ENCODE measurements around the gene C1QTNF8.

The C1QTNF8 gene

GRCh38 chr16:1077877-1078578 lies 18.0 kb downstream of the C1QTNF8 start:
- DNase-seq (ENCODE audit: low spot score): no peak

DNA sequence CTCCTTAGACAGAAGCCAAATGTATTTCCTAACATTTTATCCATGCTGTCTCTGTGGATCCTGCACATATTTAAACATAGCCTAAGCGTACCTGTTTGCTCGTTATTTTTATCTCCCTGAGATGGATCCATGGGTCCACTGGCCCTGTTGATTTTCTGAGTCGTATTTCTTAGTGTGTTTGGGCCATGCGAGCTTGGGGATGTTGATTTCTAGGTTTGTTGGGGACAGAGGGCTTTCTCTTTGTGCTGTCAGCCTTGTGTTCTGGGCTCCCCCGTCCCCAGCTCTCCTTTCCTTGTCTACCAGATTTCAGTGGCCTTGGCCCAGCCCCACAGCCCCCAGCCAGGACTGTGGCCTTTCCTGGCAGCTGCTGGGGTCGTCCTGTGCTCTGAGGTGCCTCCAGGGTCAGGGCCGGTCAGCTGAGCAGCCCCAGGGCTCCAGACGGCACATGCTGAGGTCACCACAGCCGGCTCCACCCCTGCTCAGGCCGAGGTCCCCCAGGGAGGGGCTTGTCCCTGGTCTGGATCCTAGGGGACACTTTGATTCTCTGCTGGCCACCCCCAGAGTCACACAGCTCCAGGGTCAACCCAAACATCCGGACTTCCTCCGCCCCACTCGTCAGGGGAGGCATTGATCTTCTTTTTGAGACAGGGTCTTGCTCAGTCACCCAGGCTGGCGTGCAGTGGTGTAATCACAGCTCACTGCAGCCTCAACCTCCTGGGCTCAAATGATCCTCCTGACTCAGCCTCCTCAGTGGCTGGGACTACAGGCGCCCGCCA lies 19.1 kb downstream of the C1QTNF8 start:
- DNase-seq (ENCODE audit: low spot score): no peak

GRCh38 chr16:1075546-1075945 lies 20.5 kb downstream of the C1QTNF8 start:
- DNase-seq (ENCODE audit: low spot score): no peak

DNA sequence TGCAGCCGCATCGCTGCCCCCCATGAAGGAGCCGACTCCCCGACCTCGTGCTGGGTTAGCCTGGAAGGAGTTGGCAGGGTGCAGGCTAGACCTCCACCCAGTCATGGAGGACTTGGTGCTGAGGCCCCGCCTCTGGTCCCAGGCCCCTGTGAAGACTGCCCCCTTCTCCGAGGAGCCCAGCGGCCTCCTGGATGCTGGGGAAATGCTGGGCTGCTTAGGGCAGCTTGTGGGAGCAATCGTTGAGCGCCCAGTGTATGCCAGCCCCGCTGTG lies 21.7 kb downstream of the C1QTNF8 start:
- no peak for DNase-seq (ENCODE audit: low spot score)

DNA sequence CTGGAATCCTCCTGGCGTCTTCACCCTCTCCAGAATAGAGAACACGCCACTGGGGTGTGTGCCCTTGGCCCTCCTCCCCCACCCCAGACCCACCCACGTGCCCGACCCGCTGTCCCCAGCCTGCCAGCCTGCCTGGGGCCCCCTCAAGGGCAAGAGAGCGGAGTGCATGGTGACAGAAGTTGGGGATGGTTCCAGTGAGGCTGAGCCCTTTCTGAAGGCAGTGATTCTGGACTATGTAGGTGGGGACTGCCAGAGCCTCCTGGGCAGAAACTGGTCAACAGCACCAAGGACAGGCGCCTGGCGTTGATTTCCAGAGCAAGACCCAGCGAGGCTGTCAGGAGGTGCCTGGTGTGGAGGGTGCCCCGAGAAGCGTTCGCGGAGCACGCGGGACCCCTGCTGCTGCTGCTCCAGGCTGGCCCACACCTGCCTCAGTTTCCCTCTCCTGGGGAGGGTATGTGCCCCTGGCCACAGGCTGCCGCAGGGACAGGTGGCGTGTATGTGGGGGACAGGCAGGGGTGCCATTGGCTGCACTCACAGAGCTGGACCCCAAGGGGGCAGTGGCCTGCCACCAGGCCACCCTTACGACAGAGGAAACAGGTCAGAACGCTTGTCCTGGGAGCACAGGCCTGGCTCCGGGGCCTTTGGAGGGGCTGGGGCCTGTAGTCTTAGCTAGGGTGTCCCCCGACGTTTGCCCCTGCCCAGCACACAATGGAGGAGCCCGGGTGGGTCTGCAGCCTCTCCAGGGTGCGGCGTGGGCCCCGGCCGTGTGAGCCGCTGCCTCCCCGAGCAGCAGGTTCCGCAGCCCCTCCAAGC lies 22.3 kb downstream of the C1QTNF8 start:
- no peak for DNase-seq (ENCODE audit: low spot score)

DNA sequence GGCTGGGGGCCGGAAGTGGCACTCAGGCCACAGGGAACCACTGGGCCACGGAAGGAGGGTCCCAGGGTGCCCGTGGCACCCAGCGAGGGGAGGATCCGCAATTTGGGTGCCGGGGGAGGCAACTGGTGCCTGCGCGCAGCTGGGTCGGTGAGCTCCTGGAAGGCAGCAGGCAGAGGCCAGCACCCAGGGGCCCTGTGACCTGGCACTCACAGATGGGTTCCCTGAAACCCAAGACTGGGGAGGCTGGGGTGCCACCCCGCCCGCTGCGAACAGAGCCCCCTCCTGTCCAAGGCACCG lies 22.8 kb downstream of the C1QTNF8 start:
- no peak for DNase-seq (ENCODE audit: low spot score)

DNA sequence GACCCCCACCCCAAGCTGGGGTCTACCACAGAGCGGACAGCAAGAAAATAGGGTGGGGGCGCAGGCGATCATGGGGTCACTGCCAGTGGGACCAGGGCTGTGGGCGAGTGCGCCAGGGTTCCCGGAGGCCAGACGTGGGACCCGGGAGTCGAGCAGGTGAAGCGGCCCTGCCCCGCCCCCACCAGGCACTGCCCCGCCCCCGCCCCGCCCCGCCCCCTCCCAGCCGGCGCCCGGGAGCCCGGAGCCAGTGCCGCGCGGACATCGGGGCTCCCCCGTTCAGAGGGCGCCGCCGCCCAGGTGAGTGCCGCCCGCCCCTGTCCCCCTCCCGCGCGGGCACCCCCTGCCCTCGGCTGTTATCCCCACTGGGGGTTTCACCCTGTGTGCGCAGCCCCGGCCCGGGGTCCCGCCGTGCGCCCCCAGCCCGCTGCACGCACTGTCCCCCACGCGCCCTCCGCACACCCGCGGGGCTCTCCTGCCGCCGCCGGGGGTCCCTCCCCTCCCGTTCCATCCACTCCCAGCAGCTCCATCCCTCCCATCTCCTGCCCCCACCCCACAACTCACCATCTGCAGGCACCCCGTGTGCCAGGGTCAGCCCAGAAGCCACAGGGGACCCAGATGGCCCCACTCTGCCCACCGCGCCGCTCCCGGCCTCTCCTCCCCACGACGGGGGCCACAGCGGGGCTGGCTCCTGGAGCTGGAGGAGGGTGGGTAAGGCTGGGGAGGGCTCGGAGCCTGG lies 23.4 kb downstream of the C1QTNF8 start, which contains the start of gene SSTR5:
SSTR5 (plus strand) TSS at position 222 of the 736 bp plus-strand sequence. CDS start 6,122 bp downstream, outside the sequence.
- DNase-seq (ENCODE audit: low spot score): no peak

DNA sequence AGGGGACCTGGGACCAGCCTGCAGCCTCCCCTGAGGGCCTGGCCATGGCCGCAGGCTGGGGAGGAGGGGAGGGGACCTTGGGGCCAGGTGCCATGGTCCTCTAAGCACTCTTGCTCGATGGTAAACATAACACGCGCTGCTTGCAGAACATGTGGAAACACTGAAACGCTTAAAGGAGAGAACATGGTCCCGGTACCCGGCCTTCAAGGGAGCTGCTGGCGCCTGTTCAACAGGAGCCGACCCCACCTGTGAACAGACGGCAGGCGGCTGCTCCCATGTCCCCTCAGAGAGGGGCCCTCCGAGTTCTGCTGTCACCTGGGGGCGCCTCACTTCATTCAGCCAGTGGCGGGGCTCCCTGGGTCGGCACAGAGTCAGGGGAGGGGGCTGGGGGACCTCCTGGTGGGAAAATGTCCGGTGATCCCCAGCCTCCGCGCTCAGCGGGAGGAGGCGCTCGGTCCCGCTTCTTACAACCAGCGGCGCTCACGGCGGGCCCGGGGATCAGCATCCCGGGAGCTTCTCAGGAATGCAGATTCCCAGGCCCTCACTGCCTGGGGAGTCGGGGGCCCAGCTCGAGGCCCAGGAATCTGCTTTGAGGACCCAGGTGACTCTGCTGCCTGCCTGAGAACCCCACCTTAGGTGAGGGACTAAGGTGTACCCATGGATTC lies 24.4 kb downstream of the C1QTNF8 start:
- DNase-seq (ENCODE audit: low spot score): no peak

DNA sequence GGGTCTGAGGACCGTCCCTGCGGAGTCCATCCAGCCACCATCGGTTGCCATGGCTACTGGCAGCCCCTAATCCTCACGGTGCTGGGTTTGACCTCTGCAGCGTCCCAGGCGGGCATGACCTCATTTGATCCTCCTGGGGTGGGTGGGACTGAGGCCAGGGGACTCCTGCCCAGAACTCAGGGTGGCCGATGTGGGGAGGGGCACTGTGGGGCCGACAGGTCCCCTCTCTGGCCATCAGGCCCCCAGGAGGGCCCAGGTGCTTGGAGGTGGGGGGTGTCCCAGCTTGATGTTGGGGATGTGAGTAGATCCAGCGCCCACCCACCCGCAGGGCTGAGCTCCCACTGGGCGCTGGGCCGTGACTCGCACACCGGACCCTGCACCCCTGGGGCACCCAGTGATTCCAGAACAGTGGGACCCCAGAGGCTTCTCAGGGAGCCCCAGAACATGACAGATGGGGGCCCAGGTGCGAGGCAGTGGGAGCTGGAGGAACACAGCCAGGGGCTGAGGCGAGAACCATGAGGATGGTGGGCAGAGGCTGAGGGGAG lies 25.1 kb downstream of the C1QTNF8 start:
- DNase-seq (ENCODE audit: low spot score): no peak

- no peak for DNase-seq (ENCODE audit: low spot score)
These were observed 25.8 kb downstream of the C1QTNF8 start for GRCh38 chr16:1070084-1070863.

- DNase-seq (ENCODE audit: low spot score): peak; percentile 34
These were observed 26.9 kb downstream of the C1QTNF8 start for GRCh38 chr16:1069154-1069553.

DNA sequence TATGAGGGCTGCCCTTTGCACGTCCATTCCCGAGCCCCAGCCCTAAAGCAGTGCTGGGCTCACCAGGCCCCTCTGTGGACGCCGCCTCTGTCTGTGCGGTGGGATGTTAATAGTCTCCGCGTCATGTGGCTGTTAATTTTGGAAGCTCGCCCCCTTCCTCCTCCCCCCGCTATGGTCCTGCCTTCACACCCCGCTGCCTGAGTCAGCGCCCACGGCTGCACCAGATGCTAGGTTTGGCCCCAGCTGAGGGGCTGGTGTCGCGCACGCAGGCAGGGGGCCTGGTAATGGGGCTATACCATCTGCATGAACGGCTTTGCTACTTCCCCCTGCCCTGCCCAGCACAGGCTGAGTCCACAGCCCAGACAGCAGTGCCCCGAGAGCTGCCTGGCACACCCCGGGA lies 27.6 kb downstream of the C1QTNF8 start:
- no peak for DNase-seq (ENCODE audit: low spot score)

GRCh38 chr16:1067629-1068028 lies 28.4 kb downstream of the C1QTNF8 start:
- no peak for DNase-seq (ENCODE audit: low spot score)

- no peak for DNase-seq (ENCODE audit: low spot score)
These were observed 29.4 kb downstream of the C1QTNF8 start for GRCh38 chr16:1066584-1067172.

DNA sequence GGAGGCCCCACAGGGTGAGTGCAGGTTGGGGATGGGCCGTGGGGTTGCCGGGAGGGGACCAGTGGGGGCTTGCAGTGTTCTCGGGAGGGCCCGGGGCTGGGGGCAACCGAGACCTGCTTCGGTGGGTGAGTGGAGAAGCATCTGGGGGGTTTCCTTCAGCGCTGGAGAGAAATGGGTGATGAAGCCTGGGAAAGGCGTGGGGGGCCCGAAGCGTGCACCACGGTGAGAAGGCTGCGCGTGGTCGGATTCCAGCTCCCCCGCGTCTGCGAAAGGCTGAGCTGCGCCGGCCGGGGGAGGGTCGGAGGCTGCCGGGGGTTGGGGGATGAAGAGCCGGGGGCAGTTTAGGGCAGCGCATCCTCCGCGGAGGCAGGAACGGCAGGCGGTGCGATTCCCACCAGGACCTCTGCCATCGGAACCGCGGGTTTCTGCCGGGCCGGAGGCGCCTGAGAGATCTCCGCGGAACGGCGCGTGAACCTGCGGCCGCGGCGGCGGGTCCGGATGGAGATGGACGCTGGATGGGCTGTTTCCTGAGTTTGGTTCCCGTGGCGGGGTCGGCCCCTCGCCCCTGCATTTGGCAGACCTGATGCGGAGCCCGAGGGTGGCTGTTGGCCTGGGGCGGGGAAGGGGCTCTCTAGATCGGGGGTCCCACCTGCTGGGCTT lies 30.4 kb downstream of the C1QTNF8 start:
- no peak for DNase-seq (ENCODE audit: low spot score)

- DNase-seq (ENCODE audit: low spot score): no peak
These were observed 32.3 kb downstream of the C1QTNF8 start for GRCh38 chr16:1063728-1064127.

- DNase-seq (ENCODE audit: low spot score): no peak
These were observed 33.1 kb downstream of the C1QTNF8 start for GRCh38 chr16:1062895-1063294.

GRCh38 chr16:1061769-1062505 lies 34.1 kb downstream of the C1QTNF8 start:
- no peak for DNase-seq (ENCODE audit: low spot score)
